Measurements from ENCODE around the gene SUN3. TPM values are rescaled to one million over a fixed set of nuclear protein-coding genes. Genes with fewer than 3 reads are reported as not detected.
A peak's percentile ranks its signal among the peaks of the same experiment; 100 is the strongest.
"Not testable (repeated sequence)": the region's sequence is repeated elsewhere in the genome, so short reads cannot be mapped to it uniquely, and the experiment has no call there.

SUN3 gene
- total RNA-seq, 4 donors from 2014 or later: not detected

GRCh38 chr7:47991741-47992311, 37.1 kb downstream of the SUN3 start:
- peak overlapping the region; percentile 36 to 37 for H3K4me3 ChIP-seq
- no peaks in the 10 kb centered on the region for H3K4me1 ChIP-seq
- H3K36me3 ChIP-seq: no peaks in the 10 kb centered on the region
- intact Hi-C loops (cut with DNase I; ENCODE audit: low total_unique reads): loop anchor here (10.0 kb wide), 1 partner anchor 123 kb away; no protein-coding TSS in a partner anchor
- H3K27ac ChIP-seq: peak overlapping the region; percentile 25 to 55
- no peaks in the 10 kb centered on the region for H3K9me3 ChIP-seq
- no peaks in the 10 kb centered on the region for H3K27me3 ChIP-seq
- DNase-seq: peak; percentile 78 to 80
- TF ChIP-seq POLR2A (IDR thresholded peaks at IDR 0.05) (no peak), CTCF (IDR thresholded peaks at IDR 0.05) (peak; percentile 63 to 71 (median 65))

GRCh38 chr7:47991270-47991669, 37.6 kb downstream of the SUN3 start:
- peak overlapping the region in 1 of 2 donors; percentile 36 for H3K4me3 ChIP-seq

GRCh38 chr7:47990592-47990991, 38.3 kb downstream of the SUN3 start:
- no peaks in the 10 kb centered on the region for H3K4me1 ChIP-seq
- H3K4me3 ChIP-seq: no peak overlapping the region
- H3K9me3 ChIP-seq: no peaks in the 10 kb centered on the region
- no peaks in the 10 kb centered on the region for H3K27me3 ChIP-seq
- no peaks in the 10 kb centered on the region for H3K36me3 ChIP-seq
- intact Hi-C loops (cut with DNase I; ENCODE audit: low total_unique reads): loop anchor here (10.0 kb wide), 1 partner anchor 124 kb away; no protein-coding TSS in a partner anchor
- TF ChIP-seq POLR2A (IDR thresholded peaks at IDR 0.05) (no peak), CTCF (IDR thresholded peaks at IDR 0.05) (no peak)
- H3K27ac ChIP-seq: peak overlapping the region in 1 of 2 donors; percentile 55
- no peak for DNase-seq

More at GRCh38 chr7:47991270-47991669, 37.6 kb downstream of the SUN3 start:
- Histone ChIP-seq H3K27me3 (no peaks in the 10 kb centered on the region), H3K36me3 (no peaks in the 10 kb centered on the region), H3K4me1 (no peaks in the 10 kb centered on the region), H3K27ac (peak overlapping the region; percentile 25 to 55), H3K9me3 (no peaks in the 10 kb centered on the region)
- intact Hi-C loops (cut with DNase I; ENCODE audit: low total_unique reads): loop anchor here (10.0 kb wide), 1 partner anchor 124 kb away; no protein-coding TSS in a partner anchor
- TF ChIP-seq POLR2A (IDR thresholded peaks at IDR 0.05) (no peak), CTCF (IDR thresholded peaks at IDR 0.05) (no peak)
- no peak for DNase-seq

GRCh38 chr7:47989607-47990400, 39.1 kb downstream of the SUN3 start:
- H3K4me3 ChIP-seq, H3K27me3 ChIP-seq, H3K4me1 ChIP-seq, H3K36me3 ChIP-seq, H3K9me3 ChIP-seq, H3K27ac ChIP-seq, DNase-seq: not testable (repeated sequence)
- intact Hi-C loops (cut with DNase I; ENCODE audit: low total_unique reads): loop anchor here (10.0 kb wide), 1 partner anchor 125 kb away; no protein-coding TSS in a partner anchor

- H3K27ac ChIP-seq: no peak overlapping the region
- TF ChIP-seq POLR2A (IDR thresholded peaks at IDR 0.05): no peak
- no peaks in the 10 kb centered on the region for H3K27me3 ChIP-seq
- no peaks in the 10 kb centered on the region for H3K36me3 ChIP-seq
- H3K4me1 ChIP-seq: no peaks in the 10 kb centered on the region
- no peak for DNase-seq
- H3K4me3 ChIP-seq: no peak overlapping the region
- no peaks in the 10 kb centered on the region for H3K9me3 ChIP-seq
- intact Hi-C loops (cut with DNase I; ENCODE audit: low total_unique reads): no loop called here
Observed at GRCh38 chr7:47988496-47989386, 40.2 kb downstream of the SUN3 start.

Measured in uterus (tissue), 4 donors.